ENCODE data around the gene TPM3. TPM values are rescaled to one million over a fixed set of nuclear protein-coding genes. Genes with fewer than 3 reads are reported as not detected.
A peak's percentile ranks its signal among the peaks of the same experiment; 100 is the strongest.

TPM3 gene
- total and polyA plus RNA-seq, 2 of the 8 experiments (the other 6 are each of a cell fraction or from before 2014, with no cell fraction given) = 278 to 572 TPM

DNA sequence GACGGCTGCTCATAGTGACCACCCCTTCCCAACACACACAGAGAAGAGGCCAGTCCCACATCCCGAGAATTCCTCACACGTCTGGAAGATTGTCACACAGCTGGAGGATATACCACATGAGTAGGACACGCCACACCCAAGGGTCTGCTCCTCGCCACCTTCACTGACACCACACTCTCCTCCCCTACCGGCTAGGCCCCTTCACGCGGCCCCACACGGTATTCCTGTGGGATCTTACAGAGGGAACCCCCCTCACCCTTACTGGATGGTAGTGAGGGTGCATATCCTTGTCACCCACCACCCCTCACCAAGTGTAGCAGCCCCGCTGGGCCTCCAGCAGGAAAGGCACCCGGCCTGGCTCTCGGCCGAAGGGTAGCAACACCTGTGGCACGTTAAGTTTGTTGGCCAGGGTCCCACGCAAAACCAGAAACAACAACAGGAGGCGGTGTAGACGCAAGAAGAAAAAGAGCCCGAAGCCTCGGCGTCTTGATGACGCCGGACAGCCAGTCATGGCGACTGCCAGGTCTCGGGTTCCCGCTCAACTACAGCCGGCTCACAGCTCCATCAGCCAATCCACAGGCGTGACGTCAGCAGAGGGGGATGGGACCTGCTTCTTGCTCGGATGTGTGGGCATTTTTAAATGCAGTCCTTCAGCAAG lies 37.2 kb downstream of the TPM3 start, which contains the start of gene NUP210L:
NUP210L (minus strand) TSS at position 540 of the 658 bp plus-strand sequence.
- H3K27ac ChIP-seq (ENCODE audit: low read depth, low read length) = no peak within 1 kb of the TSS; the same call in 1 of the 2 replicates
- H2BK20ac ChIP-seq (ENCODE audit: low read length) = no peak within 1 kb of the TSS
- no peak within 1 kb of the TSS for H2AFZ ChIP-seq (ENCODE audit: low read length)
- H3K79me2 ChIP-seq (ENCODE audit: control insufficient read depth in 1 of 2, insufficient read depth in 2 of 2, low read length in 2 of 2) = 0 out of 4 replicates have a peak, but pooled peaks cover 0 to 2% of the 10 kb centered on the region in 2 experiments
- H4K5ac ChIP-seq (ENCODE audit: insufficient read length, low read depth, low read length) = no peak within 1 kb of the TSS
- FAIRE-seq (no peak), DNase-seq (ENCODE audit: low read depth in 1 of 2, low spot score in 2 of 2) (peak; percentile 23 to 75)
- no peak within 1 kb of the TSS for H3K56ac ChIP-seq (replicated peaks; ENCODE audit: insufficient read length, low read depth, low read length)
- WGBS, 2 experiments (ENCODE audit: extremely low coverage in 1 of 2, insufficient coverage in 1 of 2, insufficient read length in 1 of 2, insufficient replicate concordance in 2 of 2, low coverage in 1 of 2, low lambda C conversion rate in 2 of 2, missing lambda C conversion rate in 1 of 2) = 84% methylated on average over 29 of the region's 29 CpGs; no CpG with 5 or more reads in 1 of the 2 experiments
- ChIA-PET POLR2A (ENCODE audit: partially characterized antibody) (interaction anchor here (0.7 to 5.5 kb wide), 9 partner anchors 13 to 163 kb away, joined by 3 to 35 read pairs (median 5); partner anchors contain the start of gene RPS27), CTCF (ENCODE audit: partially characterized antibody) (interaction anchor here (0.6 to 1.6 kb wide), 2 partner anchors 9 to 128 kb away, joined by 3 read pairs; no protein-coding TSS in a partner anchor)
- no peaks in the 10 kb centered on the region for H3K27me3 ChIP-seq (replicated peaks in 1 of 4; ENCODE audit: control insufficient read depth in 3 of 4, extremely low read depth in 1 of 4, insufficient read depth in 3 of 4, low read length in 3 of 4)
- no peak within 1 kb of the TSS for H2BK120ac ChIP-seq (replicated peaks; ENCODE audit: low read depth, low read length)
- H2BK12ac ChIP-seq (ENCODE audit: low read depth, low read length) = peak within 1 kb of the TSS; percentile 18; the same call in 1 of the 2 replicates
- H3K79me1 ChIP-seq (ENCODE audit: low read depth, low read length) = no peaks in the 10 kb centered on the region
- H2AK5ac ChIP-seq (ENCODE audit: low read depth, low read length) = peak within 1 kb of the TSS; percentile 56; the same call in 1 of the 2 replicates
- H3K36me3 ChIP-seq (ENCODE audit: control insufficient read depth in 2 of 4, insufficient read depth in 4 of 4, low read length in 3 of 4) = peaks cover 3 to 44% (median 23%) of the 10 kb centered on the region in 4 experiments; a peak in 6 of 8 replicates
- H2BK15ac ChIP-seq (ENCODE audit: low read length) = no peak within 1 kb of the TSS
- H4K20me1 ChIP-seq (replicated peaks in 1 of 2; ENCODE audit: control insufficient read depth in 1 of 2, insufficient read depth in 2 of 2, low read length in 2 of 2) = peaks cover 0 to 5% of the 10 kb centered on the region in 2 experiments
- H3K23me2 ChIP-seq (ENCODE audit: low read depth, low read length) = no peaks in the 10 kb centered on the region; the same call in 1 of the 2 replicates
- H3K18ac ChIP-seq (ENCODE audit: extremely low read depth, low read length) = 0 out of 2 replicates have a peak within 1 kb of the TSS, but pooled peaks have one; percentile 13
- no peak within 1 kb of the TSS for H3K4ac ChIP-seq (replicated peaks; ENCODE audit: insufficient read length, low read depth, low read length)
- H3K4me1 ChIP-seq (replicated peaks in 1 of 4; ENCODE audit: control insufficient read depth in 3 of 4, insufficient read depth in 4 of 4, low read length in 3 of 4) = peaks cover 0 to 3% (median 0%) of the 10 kb centered on the region in 4 experiments; a peak in 1 of 7 replicates
- H3K4me2 ChIP-seq (ENCODE audit: insufficient read depth in 1 of 2, low read depth in 2 of 2, low read length in 2 of 2) = no peak within 1 kb of the TSS
- no peak within 1 kb of the TSS for H3K23ac ChIP-seq (ENCODE audit: insufficient read length)
- H3K9ac ChIP-seq (replicated peaks in 1 of 4; ENCODE audit: extremely low read depth in 1 of 4, low read depth in 3 of 4, low read length in 3 of 4) = no peak within 1 kb of the TSS
- no peak within 1 kb of the TSS for H2BK5ac ChIP-seq (ENCODE audit: low read depth, low read length)
- H3K14ac ChIP-seq (ENCODE audit: insufficient read length) = no peak within 1 kb of the TSS
- no peak within 1 kb of the TSS for H3K4me3 ChIP-seq (ENCODE audit: extremely low read depth in 1 of 4, insufficient read depth in 2 of 4, low read depth in 3 of 4, low read length in 4 of 4)
- no peak within 1 kb of the TSS for H4K91ac ChIP-seq (replicated peaks; ENCODE audit: insufficient read length, low read length)
- no peak within 1 kb of the TSS for H4K8ac ChIP-seq (ENCODE audit: extremely low read depth, insufficient read depth, low read length)
- H3K9me3 ChIP-seq (ENCODE audit: insufficient read depth in 2 of 2, low read depth in 1 of 2, low read length in 1 of 2) = no peaks in the 10 kb centered on the region
- TF ChIP-seq CREB1 (IDR thresholded peaks at IDR 0.05) (peak; percentile 86), NANOG (IDR thresholded peaks at IDR 0.05; ENCODE audit: insufficient read depth, low read depth, low read length, poor library complexity, severe bottlenecking) (no peak), CHD1 (IDR thresholded peaks at IDR 0.05; ENCODE audit: low read depth, low read length) (no peak), TEAD4 (IDR thresholded peaks at IDR 0.05; ENCODE audit: low read depth, low read length) (no peak), SP4 (IDR thresholded peaks at IDR 0.05; ENCODE audit: low read length) (no peak), TAF1 (IDR thresholded peaks at IDR 0.05; ENCODE audit: low read depth, low read length) (0 out of 2 replicates have a peak, but pooled peaks have one; percentile 25), KDM1A (IDR thresholded peaks at IDR 0.05; ENCODE audit: borderline replicate concordance, low read length) (no peak), EP300 (IDR thresholded peaks at IDR 0.05; ENCODE audit: borderline replicate concordance in 1 of 2, low read depth in 2 of 2, low read length in 2 of 2) (no peak), TCF12 (IDR thresholded peaks at IDR 0.05; ENCODE audit: low read depth, low read length) (no peak), ZNF274 (IDR thresholded peaks at IDR 0.05; ENCODE audit: borderline replicate concordance, extremely low read depth, low read length) (no peak), RAD21 (IDR thresholded peaks at IDR 0.05 in 1 of 2, conservative IDR thresholded peaks at IDR 0.05 in 1 of 2; ENCODE audit: low read depth in 2 of 2, low read length in 2 of 2) (peak in 1 of 2 experiments; percentile 12; a peak in 1 of 4 replicates), POLR2AphosphoS5 (IDR thresholded peaks at IDR 0.05; ENCODE audit: low read depth, low read length) (no peak; the same call in 1 of the 2 replicates)
